HCT116 (cell line): Measurements from ENCODE around the gene GNG13.

Experiments used
- CTCF ChIP-seq, 3 experiments: fragments of 200-600 bp in 1 of 3; sonication (generic) in 1 of 3; IDR thresholded peaks in 2 of 3; conservative IDR thresholded peaks in 1 of 3; 2 replicates each; pipeline ENCODE4 v1.5.1; 2012 to 2017; ENCODE audit warnings: low read depth in 2 of 3, low read length in 2 of 3, antibody characterized with exemption in 1 of 3, borderline replicate concordance in 1 of 3, control low read depth in 1 of 3, mild to moderate bottlenecking in 1 of 3, mixed read lengths in 1 of 3, mixed run types in 1 of 3, moderate library complexity in 1 of 3; ENCODE audit not compliant: insufficient read depth in 1 of 3
- EGR1 ChIP-seq: IDR thresholded peaks from 2 replicates; pipeline ENCODE4 v1.6.1; 2012; ENCODE audit warnings: low read depth
- ELF1 ChIP-seq: IDR thresholded peaks from 2 replicates; pipeline ENCODE4 v1.6.1; 2012; ENCODE audit warnings: low read depth, borderline replicate concordance
- EZH2 ChIP-seq: fragments of 200-600 bp; sonication (generic); IDR thresholded peaks from 2 replicates; pipeline ENCODE4 v1.6.1; 2017; ENCODE audit warnings: antibody characterized with exemption, mixed run types
- EZH2phosphoT487 ChIP-seq: fragments of 200-600 bp; IDR thresholded peaks from 2 replicates; pipeline ENCODE4 v1.6.1; 2018; ENCODE audit warnings: antibody characterized with exemption, borderline replicate concordance
- JUND ChIP-seq: IDR thresholded peaks from 2 replicates; pipeline ENCODE4 v1.6.1; 2012
- POLR2A ChIP-seq: IDR thresholded peaks from 2 replicates; pipeline ENCODE4 v1.7.0; 2011; ENCODE audit warnings: borderline replicate concordance; ENCODE audit not compliant: insufficient read depth, insufficient read length; ENCODE audit errors: extremely low read depth
- POLR2AphosphoS5 ChIP-seq: IDR thresholded peaks from 2 replicates; pipeline ENCODE4 v1.6.1; 2011; ENCODE audit warnings: mild to moderate bottlenecking, low read depth, low read length, moderate library complexity
- REST ChIP-seq: IDR thresholded peaks from 2 replicates; pipeline ENCODE4 v1.6.1; 2012; ENCODE audit warnings: low read depth
- SIN3A ChIP-seq: IDR thresholded peaks from 2 replicates; pipeline ENCODE4 v1.6.1; 2012; ENCODE audit warnings: low read depth
- TF ChIP-seq, protein P1 (sequence below): IDR thresholded peaks from 2 replicates; pipeline ENCODE4 v1.6.1; 2012

GRCh38 chr16:808085-808386, 7.5 kb upstream of the GNG13 start:
- TF ChIP-seq EZH2phosphoT487 (no peak), POLR2AphosphoS5 (no peak), CTCF (IDR thresholded peaks at IDR 0.05 in 2 of 3, conservative IDR thresholded peaks at IDR 0.05 in 1 of 3; ENCODE audit: borderline replicate concordance in 1 of 3, insufficient read depth in 1 of 3, low read depth in 2 of 3, low read length in 2 of 3) (no peak), JUND (no peak), EGR1 (no peak), EZH2 (no peak), POLR2A (no peak), ELF1 (no peak), REST (no peak), SIN3A (no peak)
- TF ChIP-seq, protein P1, sequence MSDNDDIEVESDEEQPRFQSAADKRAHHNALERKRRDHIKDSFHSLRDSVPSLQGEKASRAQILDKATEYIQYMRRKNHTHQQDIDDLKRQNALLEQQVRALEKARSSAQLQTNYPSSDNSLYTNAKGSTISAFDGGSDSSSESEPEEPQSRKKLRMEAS: no peak
